Gastroesophageal sphincter (tissue), 4 donors: ENCODE measurements around the gene SMLR1. TPM values are rescaled to one million over a fixed set of nuclear protein-coding genes. Genes with fewer than 3 reads are reported as not detected.

Experiments
- ATAC-seq: fragments of 150-250 bp; one replicate; pipeline ENCODE4 v1.9.1; 2016; ENCODE audit warnings: mild to moderate bottlenecking, moderate library complexity
- H3K27ac ChIP-seq, 4 donors: fragments of 200-600 bp; sonication (generic) in 3 of 4; 1 replicate in 3 of 4; 2 replicates in 1 of 4; pipeline ENCODE4 v1.5.1; 2016 to 2019
- H3K27me3 ChIP-seq: fragments of 200-600 bp; sonication (generic); one replicate; pipeline ENCODE4 v1.5.1; 2019
- H3K36me3 ChIP-seq, 2 donors: fragments of 200-600 bp; sonication (generic); one replicate each; pipeline ENCODE4 v1.5.1; 2019; ENCODE audit warnings: control low read depth in 1 of 2
- H3K4me1 ChIP-seq, 3 donors: fragments of 200-600 bp; sonication (generic); 1 replicate in 2 of 3; 2 replicates in 1 of 3; pipeline ENCODE4 v1.5.1; 2016 to 2019; ENCODE audit warnings: control low read depth in 2 of 3
- H3K4me3 ChIP-seq, 2 donors: fragments of 200-600 bp; sonication (generic); one replicate each; pipeline ENCODE4 v1.5.1; 2019; ENCODE audit warnings: mild to moderate bottlenecking in 1 of 2, moderate library complexity in 1 of 2
- H3K9me3 ChIP-seq, 3 donors: fragments of 200-600 bp; sonication (generic); one replicate each; pipeline ENCODE4 v1.5.1; 2017 to 2019; ENCODE audit warnings: control low read depth in 2 of 3
- EP300 ChIP-seq: sonication (generic); formaldehyde crosslinking; IDR thresholded peaks from one replicate; pipeline ENCODE4 v1.6.1; 2017; ENCODE audit warnings: antibody characterized with exemption, mild to moderate bottlenecking
- POLR2A ChIP-seq, 2 donors: fragments of 450-650 bp; IDR thresholded peaks; one replicate each; pipeline ENCODE4 v1.6.1; 2017; ENCODE audit warnings: antibody characterized with exemption in 2 of 2, mild to moderate bottlenecking in 2 of 2, moderate library complexity in 1 of 2
- POLR2AphosphoS5 ChIP-seq: sonication (generic); formaldehyde crosslinking; IDR thresholded peaks from one replicate; pipeline ENCODE4 v1.6.1; 2017; ENCODE audit warnings: antibody characterized with exemption
- WGBS, 2 donors: methylation state at CpG; one replicate each; pipeline ENCODE4 v1.1.5; 2018; ENCODE audit warnings: low coverage in 1 of 2; 5-methylcytosine and 5-hydroxymethylcytosine counted together
- total RNA-seq, 4 donors: library from RNA; depleted of rRNA; stranded (reverse); fragments of >200 nt; gene quantifications; one replicate each; pipeline ENCODE4 v1.1.0, GENCODE V29; 2016
- TF ChIP-seq, protein P1 (sequence below), 4 experiments: fragments of 200-600 bp in 2 of 4; fragments of 450-650 bp in 2 of 4; sonication (generic) in 1 of 4; IDR thresholded peaks; one replicate each; pipeline ENCODE4 v1.5.1; 2017 to 2019; ENCODE audit warnings: antibody characterized with exemption in 4 of 4, mild to moderate bottlenecking in 2 of 4, moderate library complexity in 2 of 4

The SMLR1 gene
- total RNA-seq, 4 donors from 2014 or later: not detected

- Histone ChIP-seq H3K4me3 (no peak overlapping the region), H3K27me3 (no peaks in the 10 kb centered on the region), H3K9me3 (no peaks in the 10 kb centered on the region), H3K36me3 (peaks cover 0 to 31% of the 10 kb centered on the region in 2 donors), H3K27ac (no peak overlapping the region), H3K4me1 (peaks cover 0 to 12% (median 0%) of the 10 kb centered on the region in 3 donors)
- WGBS, 2 donors: 58 to 67% methylated on average over 6 to 8 of the region's 8 CpGs
- TF ChIP-seq POLR2AphosphoS5: no peak
- TF ChIP-seq, protein P1, sequence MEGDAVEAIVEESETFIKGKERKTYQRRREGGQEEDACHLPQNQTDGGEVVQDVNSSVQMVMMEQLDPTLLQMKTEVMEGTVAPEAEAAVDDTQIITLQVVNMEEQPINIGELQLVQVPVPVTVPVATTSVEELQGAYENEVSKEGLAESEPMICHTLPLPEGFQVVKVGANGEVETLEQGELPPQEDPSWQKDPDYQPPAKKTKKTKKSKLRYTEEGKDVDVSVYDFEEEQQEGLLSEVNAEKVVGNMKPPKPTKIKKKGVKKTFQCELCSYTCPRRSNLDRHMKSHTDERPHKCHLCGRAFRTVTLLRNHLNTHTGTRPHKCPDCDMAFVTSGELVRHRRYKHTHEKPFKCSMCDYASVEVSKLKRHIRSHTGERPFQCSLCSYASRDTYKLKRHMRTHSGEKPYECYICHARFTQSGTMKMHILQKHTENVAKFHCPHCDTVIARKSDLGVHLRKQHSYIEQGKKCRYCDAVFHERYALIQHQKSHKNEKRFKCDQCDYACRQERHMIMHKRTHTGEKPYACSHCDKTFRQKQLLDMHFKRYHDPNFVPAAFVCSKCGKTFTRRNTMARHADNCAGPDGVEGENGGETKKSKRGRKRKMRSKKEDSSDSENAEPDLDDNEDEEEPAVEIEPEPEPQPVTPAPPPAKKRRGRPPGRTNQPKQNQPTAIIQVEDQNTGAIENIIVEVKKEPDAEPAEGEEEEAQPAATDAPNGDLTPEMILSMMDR (IDR thresholded peaks at IDR 0.05): peak; percentile 55 to 78 (median 62)
- peak; percentile 46 for ATAC-seq
These were observed 45.3 kb downstream of the SMLR1 start for GRCh38 chr6:130872250-130873095.

- Histone ChIP-seq H3K27ac (no peak overlapping the region), H3K27me3 (no peaks in the 10 kb centered on the region), H3K4me3 (no peak overlapping the region), H3K9me3 (no peaks in the 10 kb centered on the region), H3K36me3 (peaks cover 0 to 30% of the 10 kb centered on the region in 2 donors), H3K4me1 (peaks cover 0 to 12% (median 0%) of the 10 kb centered on the region in 3 donors)
- no peak for TF ChIP-seq POLR2A (IDR thresholded peaks at IDR 0.05)
- TF ChIP-seq, protein P1 (IDR thresholded peaks at IDR 0.05): no peak
- no peak for TF ChIP-seq EP300
- ATAC-seq: no peak
- 100% methylated on average over 1 of the region's 5 CpGs for whole genome bisulfite sequencing, 2 donors
These were observed 46.5 kb downstream of the SMLR1 start for GRCh38 chr6:130873746-130874145.

DNA sequence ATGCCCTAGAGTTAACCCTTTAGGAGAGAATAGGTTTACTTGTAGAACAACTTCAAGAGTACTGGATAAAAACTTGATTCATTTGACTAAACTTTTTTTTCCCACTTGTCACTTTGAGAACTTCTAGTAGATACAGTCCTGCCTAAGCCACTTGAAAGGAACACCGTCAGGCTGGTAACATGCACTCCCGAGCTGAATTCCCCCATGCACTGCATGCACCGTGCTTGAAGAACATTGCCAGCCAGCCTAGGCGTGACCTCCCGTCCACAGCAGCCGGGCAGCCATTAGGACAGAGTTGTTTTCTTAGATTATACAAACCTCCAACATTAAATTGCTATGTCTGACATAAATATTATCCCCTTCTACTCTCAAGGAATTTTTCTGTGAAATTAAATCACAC is 52.6 kb downstream of the SMLR1 start:
- Histone ChIP-seq H3K4me3 (no peak overlapping the region), H3K9me3 (no peaks in the 10 kb centered on the region), H3K27me3 (no peaks in the 10 kb centered on the region), H3K36me3 (peaks cover 0 to 56% of the 10 kb centered on the region in 2 donors), H3K4me1 (no peaks in the 10 kb centered on the region), H3K27ac (no peak overlapping the region)
- no peak for ATAC-seq
- TF ChIP-seq, protein P1 (IDR thresholded peaks at IDR 0.05): no peak
- TF ChIP-seq POLR2AphosphoS5 (no peak), POLR2A (IDR thresholded peaks at IDR 0.05) (no peak), EP300 (no peak)
- 77 to 79% methylated on average over 4 to 6 of the region's 6 CpGs for WGBS, 2 donors

GRCh38 chr6:130882370-130882769 is 55.2 kb downstream of the SMLR1 start:
- Histone ChIP-seq H3K36me3 (peaks cover 0 to 42% of the 10 kb centered on the region in 2 donors), H3K27ac (no peak overlapping the region), H3K27me3 (no peaks in the 10 kb centered on the region), H3K4me3 (no peak overlapping the region), H3K4me1 (no peaks in the 10 kb centered on the region), H3K9me3 (no peaks in the 10 kb centered on the region)
- no peak for ATAC-seq
- TF ChIP-seq POLR2AphosphoS5 (no peak), POLR2A (IDR thresholded peaks at IDR 0.05) (no peak), EP300 (no peak)
- TF ChIP-seq, protein P1 (IDR thresholded peaks at IDR 0.05): no peak
- WGBS, 2 donors: 78 to 80% methylated on average over 3 to 4 of the region's 4 CpGs
